CD4-positive, alpha-beta T cell treated with Interleukin-10 for 1 hour (primary cell): ENCODE results near the gene TDRD7.

ENCODE experiments used
- DNase-seq: peaks from one replicate; pipeline ENCODE4 v3.0.0-alpha.2; 2020

Gene TDRD7, protein sequence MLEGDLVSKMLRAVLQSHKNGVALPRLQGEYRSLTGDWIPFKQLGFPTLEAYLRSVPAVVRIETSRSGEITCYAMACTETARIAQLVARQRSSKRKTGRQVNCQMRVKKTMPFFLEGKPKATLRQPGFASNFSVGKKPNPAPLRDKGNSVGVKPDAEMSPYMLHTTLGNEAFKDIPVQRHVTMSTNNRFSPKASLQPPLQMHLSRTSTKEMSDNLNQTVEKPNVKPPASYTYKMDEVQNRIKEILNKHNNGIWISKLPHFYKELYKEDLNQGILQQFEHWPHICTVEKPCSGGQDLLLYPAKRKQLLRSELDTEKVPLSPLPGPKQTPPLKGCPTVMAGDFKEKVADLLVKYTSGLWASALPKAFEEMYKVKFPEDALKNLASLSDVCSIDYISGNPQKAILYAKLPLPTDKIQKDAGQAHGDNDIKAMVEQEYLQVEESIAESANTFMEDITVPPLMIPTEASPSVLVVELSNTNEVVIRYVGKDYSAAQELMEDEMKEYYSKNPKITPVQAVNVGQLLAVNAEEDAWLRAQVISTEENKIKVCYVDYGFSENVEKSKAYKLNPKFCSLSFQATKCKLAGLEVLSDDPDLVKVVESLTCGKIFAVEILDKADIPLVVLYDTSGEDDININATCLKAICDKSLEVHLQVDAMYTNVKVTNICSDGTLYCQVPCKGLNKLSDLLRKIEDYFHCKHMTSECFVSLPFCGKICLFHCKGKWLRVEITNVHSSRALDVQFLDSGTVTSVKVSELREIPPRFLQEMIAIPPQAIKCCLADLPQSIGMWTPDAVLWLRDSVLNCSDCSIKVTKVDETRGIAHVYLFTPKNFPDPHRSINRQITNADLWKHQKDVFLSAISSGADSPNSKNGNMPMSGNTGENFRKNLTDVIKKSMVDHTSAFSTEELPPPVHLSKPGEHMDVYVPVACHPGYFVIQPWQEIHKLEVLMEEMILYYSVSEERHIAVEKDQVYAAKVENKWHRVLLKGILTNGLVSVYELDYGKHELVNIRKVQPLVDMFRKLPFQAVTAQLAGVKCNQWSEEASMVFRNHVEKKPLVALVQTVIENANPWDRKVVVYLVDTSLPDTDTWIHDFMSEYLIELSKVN

DNA sequence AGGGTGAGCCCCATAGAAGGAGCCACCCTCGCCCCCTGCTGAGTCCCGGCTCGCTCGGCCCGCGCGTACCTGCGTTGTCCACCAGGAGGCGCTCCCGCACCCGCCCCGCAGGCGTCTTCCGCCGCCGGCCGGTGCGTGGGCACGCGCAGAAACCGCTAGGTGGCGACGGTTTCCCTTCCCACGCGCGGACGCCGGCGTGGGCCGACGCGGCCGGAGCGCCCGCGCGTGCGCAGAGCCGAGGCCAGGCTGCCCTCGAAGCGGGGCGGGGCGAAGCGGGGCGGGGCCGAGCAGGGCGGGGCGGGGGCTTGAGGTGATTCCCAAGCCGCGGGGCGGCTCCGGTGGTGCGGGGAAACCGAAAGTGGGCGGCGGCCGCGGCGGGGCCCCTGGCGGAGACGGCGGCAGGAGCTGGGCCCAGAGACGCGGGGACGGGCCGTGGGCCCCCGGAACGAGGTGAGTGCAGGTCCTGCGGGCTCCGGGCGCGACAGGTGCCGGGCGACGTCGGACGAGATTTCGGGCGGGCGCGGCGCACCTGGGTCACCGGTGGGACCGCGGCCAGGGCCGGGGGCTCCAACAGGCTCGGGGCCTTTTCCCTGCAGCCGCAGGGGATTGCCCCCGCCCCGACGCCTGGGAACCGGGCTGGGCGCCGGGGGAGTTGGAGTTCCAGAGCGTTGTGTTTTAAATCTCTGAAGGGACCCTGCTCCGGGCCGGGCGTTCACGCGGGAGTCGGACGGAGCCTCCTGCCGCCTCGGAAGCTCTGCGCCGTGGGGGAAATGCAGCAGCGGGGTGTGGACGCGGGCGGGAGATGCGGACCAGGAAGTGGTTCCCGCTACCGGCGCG, at the start of gene TDRD7:
TSS of gene TDRD7 (plus strand) at position 308 of the 837 bp plus-strand sequence. CDS start 16,370 bp downstream, outside the sequence.
- DNase-seq, result peak; percentile 94

DNA sequence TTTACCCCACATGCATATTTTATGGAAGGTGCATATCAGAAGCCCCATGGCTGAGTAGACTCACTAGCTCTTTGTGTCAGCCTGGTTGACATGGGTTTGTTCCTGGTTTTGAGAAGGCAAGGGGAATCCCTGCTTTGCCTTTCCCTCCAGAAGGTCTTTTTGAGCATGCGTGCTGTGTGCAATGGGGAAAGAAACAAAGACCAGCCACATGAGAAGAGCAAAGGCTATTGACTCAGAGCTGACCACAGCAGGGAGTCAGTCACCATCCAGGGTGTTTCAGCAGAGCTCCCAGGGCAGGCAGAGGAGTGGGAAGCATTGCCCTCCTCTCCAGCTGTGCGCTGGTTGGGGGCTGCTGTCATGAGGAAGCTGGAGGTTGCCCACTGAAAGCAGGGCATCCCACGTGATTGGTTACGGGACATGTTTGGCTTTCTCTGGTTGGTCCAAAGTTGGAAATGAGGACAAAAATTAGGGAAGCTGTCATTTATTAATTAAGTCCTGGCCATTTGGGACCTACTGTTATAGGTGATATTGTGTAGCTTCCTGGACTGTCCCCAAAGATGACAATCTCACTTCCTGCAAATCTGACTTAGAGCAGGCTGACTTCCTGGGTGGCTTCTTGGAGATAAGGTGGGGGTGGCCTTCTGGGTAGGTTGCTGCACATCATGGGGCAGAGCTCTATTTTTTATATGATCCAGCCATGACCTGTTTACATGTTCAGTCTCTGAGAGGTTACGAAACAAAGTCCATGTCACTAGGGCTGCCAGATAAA, 48.9 kb upstream of the TDRD7 start:
- DNase-seq, result no peak

DNA sequence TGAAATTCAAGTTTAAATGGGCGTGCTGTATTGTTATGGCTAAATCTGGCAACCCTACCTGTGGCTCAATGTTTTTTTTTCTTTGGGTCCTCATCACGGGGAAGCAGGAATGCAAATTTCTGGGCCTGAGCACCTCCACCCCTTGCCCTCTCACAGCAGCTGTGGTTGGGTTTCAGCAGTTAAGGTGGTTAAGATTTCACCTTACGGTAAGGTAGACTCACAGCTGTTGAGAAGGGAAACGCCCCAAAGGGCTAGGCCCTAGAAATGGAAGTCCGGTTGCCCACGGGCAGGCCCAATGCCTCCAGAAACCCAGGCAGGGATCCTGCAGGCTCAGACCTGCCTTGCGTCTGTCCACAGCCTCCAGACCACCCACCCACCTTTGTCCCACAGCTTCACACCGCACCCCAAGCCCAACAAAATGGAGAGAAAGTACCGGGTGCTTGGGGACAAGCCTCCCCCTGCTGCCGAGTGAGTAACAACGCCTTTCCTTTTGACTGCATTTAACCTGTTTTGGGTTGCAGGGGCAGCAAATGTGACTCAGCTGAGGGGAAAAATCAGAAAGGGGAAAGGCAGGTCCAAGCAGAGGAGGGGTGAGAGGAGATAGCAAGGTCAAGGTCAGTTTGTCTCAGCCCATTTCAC, 48.1 kb upstream of the TDRD7 start:
- DNase-seq, result no peak

DNA sequence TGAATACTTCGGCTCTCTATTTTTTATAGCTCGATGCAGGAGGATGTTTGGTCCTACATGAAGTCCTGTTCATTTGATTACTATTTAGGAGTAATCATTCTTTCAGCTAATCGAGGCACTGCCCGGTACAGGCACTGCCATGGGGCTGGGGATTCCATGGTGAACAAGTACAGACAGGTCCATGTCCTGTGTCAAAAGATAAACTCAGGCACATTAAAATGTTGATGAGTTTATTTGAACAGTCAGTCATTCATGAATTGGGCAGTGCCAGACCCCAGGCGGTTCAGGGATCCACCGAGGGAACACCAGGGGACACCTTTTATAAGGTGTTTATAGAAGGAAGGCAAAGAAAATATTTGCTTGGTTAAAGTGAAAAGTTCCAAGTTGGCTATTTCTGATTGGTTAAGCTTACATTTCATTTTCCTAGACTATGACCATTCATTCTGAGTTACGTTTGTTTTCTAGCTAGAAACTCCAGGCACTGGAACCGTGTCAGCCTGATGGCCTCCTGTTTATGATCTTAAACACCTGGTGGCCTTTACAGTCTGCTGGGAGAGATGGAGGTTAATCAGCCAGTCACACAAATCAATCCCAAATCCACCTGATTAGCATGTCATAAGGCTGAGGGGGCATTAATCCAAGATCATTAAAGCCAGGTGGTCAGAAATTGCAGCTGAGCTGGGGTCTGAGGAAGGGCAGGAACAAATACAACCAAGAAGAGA, 47.0 kb upstream of the TDRD7 start:
- DNase-seq, result no peak

DNA sequence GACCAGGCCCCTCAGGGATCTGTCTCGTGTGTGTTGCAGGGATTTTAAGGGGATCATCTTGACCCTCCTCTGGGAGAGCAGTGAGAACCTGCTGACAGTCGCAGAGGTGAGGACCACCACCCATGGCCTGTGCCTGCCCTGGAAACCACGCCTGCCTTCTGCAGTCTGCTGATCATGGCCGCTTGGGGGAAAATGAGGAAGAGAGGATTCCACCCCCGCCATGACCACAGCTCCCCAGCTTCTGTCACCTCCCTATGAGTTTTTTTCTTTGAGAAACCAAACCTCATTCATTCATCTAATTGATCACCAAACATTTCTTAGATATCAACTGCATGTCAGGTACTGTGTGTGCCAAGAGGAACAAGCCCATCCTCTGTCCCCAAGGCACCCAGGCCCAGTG, 46.3 kb upstream of the TDRD7 start:
- DNase-seq, result no peak

DNA sequence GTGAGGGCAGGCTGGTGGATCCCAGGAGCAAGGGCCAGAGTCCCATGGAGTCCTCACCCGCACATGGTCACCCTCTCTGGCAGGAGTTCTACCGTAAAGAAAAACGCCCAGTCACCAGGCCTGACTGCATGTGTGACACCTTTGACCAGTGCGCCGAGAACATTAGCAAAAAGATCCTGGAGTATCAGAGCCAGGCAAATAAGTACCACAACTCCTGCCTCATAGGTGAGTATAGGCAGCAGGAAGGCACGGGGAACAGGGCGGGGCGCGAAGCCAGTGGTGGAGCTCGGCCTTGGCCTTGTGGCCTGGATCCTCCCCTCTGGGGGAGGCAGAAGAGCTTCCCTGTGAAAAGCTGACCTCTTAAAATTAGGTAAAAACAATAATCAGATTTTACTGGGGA, 45.4 kb upstream of the TDRD7 start:
- DNase-seq, result no peak

DNA sequence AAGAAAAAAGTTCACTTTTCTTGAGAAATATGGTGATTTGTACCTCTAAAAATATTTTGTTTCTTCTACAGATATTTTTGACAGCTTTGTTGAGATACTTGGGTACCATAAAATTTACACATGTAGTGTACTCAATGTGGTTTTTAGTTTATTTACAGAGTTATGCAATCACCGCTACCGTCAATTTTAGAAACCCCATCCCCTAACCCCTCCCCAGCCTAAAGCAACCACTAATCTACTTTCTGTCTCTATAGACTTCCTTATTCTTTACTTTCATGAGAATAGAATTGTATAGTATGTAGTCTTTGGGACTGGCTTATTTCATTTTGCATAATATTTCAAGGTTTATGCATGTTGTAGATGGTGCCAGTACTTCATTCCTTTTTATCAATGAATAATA, 45.0 kb upstream of the TDRD7 start:
- DNase-seq, result no peak

DNA sequence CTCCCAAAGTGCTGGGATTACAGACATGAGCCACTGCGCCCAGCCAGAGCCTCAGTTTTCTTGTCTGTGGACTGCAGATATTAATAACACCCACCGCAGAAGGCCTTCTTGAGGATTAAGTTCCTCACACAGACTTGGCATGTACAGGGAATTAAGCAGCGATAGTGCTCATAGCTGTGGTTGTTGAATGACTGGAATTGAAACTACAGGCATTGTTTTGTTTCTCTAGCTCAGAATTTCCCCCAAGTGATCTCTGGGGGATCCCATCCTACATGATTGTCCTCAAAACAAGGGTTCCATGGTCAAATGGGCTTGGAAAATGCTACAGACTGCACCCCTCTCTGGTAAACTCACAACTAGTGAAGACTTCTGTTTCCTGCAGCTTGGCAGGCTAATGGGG, 44.2 kb upstream of the TDRD7 start:
- DNase-seq, result no peak

DNA sequence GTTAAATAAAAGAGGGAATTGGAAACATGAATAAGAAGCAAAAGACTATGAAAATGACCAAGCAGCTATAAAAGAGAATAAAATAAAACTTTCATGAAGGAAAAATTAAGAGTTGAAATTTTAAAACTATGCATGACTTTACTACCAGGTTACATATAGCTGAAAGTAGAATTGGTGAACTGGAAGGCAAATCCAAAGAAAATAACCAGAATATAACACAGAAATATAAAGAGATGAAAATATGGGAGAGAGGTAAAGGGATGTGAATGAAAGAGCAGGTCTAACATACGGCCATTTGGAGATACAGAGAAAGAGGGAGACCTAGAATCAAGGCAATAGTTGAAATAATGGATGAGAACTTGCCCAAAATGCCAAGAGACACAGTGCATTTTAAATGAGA, 42.9 kb upstream of the TDRD7 start:
- DNase-seq, result no peak

DNA sequence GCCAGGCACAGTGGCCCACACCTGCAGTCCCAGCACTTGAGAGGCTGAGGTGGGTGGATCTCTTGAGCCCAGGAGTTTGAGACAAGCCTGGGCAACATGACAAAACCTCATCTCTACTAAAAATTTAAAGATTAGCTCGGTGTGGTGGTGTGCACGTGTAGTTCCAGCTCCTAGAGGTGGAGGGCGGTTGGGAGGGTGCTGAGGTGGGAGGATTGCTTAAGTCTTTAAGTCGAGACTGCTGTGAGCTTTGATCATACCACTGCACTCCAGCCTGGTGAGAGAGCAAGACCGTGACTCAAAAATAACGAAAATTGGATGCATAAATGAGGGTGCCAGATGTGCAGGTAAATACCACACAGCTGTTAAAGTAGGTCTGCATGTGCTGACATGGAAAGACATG, 39.3 kb upstream of the TDRD7 start:
- DNase-seq, result no peak

DNA sequence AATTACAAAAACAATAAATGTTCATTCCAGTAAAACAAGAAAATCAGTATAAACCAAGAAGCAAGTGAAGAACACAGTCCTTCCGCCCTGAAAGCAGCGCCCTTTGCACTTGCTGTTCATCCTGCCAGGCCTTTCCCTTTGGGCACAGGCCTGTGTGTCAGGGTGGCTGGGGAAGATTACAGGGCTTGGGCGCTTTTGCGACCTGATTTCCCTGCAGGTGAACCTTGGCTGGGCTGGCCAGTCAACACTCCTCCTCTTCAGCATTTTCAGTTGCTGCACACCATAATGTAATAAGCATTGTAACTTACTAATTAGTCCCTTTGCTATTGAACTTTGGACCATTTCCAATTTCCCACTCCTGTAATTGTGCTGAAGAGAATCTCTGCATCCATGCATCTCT, 38.6 kb upstream of the TDRD7 start:
- DNase-seq, result no peak

DNA sequence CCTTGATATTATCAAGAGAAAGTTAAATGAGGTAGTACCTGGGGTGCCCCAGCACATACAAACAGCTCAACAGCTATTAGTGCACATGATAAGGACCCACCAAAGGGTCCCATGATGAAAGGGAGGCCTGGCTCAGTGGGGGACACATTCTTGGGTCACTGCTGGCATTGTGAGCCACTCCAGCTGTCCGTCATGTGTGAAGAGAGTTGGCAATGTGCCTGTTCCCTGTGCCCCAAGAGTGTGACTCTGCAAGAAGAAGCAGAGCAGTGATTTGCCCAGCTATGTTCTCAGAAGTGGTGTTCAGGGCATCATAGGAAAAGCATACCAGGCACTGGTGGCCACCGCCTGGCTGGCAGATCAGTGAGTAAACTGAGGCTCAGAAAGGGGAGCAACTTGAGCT, 37.1 kb upstream of the TDRD7 start:
- DNase-seq, result no peak

DNA sequence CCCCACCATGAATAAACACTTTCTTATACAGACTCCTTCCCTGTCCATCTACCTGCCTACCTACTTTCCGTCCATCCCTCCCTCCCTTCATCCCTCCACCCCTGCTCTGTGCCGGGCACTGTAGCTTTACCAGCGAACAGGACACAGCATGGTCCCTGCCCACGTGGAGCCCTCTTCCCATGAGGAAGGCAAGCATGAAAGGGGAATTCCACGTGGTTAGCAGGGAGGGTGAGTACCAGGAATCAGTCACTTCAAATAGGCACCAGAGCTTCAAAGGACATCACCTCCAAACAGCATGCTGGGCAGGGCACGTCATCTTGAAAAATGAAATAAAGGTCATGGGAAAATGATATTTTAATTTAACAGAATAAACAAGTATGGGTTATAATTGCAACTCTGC, 35.0 kb upstream of the TDRD7 start:
- DNase-seq, result no peak

DNA sequence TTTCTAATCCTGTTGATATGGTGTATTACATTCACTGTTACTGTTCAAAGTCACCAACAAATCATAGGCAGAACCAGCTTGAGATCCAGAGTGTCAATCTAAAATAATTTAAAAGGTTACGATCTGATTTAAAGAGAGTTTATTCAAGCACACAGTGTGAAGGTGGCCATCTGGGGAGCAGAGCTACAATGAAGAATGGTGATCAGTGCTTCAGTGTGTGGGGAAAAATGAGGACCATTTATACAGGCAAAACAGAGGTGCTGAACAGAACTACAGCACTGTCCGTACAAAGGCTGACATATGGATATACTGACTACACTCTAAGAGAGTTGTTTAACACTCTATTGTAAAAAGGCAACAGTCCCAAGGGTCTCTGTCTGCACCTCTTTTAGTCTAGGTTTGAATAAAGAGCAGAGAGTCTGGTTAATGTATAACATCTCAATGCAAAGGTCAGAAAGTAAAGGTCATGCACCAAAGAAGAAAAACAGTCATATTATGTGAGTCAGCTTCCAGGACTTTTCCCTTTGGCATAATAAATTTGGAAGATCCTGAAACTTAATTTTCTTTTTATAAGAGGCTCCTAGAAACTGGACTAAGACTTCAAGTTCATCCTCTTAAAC, 29.7 kb upstream of the TDRD7 start:
- DNase-seq, result no peak

DNA sequence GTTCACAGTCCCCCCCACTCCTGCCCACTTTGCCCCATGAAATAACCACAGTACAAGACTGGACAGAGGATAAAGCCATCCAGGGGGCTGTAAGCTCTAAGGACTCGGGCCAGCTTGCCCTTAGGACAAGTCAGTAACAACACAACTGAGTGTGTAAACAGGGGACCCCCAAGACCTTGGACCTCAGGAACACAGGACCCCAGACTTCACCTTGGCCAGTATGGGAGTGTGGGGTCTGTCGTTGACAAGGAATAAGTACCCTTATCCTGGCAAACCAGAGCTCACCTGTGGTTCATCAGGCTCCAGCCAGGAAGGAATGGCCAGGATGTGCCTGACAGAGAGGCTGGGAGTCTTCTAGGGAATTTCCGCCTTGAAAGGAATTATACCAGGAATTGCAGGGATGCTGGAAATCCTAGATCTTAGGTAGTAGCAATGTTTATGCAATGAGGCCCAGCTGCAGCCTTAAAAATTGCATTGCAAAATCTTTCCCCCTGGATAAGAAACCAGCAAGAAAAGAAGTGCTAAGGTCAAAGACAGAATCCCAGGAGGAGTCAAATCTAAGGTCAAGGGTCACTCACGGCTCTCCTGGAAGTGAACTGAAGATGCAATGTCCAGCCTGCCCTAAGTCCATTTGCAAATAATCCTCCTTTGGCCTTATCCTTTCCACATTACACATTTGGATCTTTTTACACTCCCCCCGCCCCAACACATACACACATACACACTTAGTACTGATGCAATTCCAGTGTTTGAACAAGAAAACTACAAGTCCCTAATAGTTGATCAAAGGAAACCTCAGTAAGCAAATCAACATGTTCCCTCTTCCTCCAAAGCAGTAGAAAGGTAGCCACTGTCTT, 27.3 kb upstream of the TDRD7 start:
- DNase-seq, result no peak

DNA sequence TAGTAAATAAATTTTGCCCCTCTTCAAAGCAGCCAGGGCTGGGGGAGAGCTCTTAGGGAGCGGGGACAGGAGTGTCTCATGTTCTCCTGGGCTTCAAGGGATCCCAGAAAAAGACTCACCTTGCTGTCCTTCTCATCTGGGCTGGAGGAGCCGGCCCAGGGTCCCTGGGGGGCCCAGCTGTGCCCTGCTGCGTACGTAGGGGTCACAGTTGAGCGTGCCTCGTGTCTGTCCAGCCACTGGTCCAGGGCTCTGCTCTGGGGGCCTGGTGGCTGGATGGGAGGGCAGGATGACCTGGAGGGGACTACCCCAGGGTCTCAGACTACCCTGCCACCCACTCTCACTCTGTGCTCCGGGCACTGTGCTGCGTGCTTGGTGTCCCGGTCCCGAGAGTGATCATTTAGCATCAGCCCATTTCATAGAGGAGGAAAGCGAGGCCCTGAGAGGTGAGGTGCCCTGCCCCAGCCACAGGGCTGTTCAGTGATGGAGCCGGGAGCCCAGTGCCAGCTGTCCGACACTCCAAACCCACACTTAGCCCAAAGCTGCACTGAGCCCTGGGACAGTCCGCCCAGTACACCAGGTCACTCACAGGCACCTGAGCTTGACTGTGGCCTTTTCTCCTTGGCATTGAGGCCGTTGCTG, 26.2 kb upstream of the TDRD7 start:
- DNase-seq, result no peak

DNA sequence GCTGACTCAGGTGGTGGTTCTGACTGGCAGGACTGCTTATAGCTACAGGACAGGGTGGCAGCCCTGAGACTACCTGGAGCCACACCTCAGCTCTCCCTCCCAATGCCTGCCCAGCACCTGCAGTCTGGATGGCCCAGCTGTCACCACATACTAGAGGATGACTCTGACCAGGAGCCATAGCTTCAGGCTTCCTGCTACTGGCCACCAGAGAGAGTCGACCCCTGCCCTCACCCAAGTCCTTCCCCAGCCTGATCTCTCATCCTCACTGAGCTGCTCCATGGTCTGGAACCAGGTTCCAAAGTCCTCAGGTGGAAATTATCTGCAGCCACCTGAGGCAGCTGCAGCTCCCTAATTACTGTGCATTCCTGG, 25.6 kb upstream of the TDRD7 start:
- DNase-seq, result no peak

DNA sequence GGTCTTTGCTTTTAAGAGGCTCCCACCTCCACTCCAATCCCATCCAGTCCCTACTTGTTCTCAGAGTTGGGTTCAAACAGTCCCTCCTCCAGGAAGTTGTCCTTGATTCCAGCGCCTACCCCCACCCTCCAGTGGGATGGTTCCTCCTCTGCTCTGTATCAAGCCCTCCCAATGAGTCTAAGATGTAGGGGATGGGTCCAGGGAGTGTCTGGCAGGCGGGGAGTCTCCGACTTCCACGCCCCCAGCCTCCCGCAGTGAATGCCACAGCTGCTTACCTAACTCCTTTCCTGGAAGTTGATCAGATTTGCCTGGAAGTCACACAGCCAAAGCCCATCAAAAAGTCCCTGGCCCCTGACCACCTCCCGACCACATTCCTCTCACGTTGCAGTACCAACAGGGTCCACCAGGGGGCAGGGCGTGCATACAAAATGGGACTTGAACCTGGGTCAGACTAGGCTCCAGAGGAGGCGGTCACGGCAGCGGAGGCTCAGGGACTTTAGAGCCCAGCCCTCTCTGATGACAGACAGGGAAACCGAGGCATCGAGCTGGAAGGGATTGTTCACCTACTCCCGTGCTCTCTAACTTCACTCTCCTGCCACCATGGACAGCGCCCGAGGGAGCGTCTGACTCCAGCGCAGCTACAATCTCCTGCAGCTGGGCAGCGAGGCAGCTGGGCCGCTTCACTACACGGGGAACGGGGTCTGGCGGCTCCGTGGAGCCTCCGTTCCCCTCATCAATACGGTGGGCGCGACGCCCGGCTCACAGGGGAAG, 25.0 kb upstream of the TDRD7 start:
- peak; percentile 59 for DNase-seq
